DMS79 (cell line): ENCODE data around the gene TMEM82.

Source experiments
- DNase-seq: peaks from one replicate; lab custom pipeline; 2025; lab: John Stamatoyannopoulos, UW

TMEM82 gene

DNA sequence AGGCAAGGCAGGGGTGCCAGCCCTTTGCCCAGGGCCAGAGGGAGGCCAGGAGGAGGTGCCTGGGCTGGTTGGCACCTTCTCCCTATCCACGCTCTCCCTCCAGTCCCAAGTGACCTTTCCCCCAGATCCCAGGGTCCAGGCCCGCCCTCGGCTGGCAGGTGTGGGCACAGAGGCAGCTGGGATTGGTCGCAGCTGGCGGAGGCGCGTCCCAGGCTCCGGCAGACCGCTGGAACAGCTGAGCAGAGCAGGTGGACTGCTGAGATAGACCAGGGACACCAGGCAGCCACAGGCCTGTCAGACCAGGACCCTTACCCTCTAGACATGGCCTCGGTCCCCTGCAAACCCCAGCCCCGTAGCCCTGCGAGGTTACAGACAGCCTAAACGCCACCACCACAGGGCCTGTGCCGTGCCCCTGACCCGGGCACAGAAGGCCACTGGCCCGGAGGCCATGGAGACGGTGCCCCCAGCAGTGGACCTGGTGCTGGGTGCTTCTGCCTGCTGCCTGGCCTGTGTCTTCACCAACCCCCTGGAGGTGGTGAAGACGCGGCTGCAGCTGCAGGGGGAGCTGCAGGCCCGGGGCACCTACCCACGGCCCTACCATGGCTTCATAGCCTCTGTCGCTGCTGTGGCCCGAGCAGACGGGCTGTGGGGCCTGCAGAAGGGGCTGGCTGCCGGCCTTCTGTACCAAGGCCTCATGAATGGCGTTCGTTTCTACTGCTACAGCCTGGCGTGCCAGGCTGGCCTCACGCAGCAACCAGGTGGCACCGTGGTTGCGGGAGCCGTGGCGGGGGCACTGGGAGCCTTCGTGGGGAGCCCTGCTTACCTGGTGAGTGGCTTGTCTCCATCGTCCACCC, 6.0 kb upstream of the TMEM82 start, which contains the start of gene SLC25A34:
Gene SLC25A34, plus strand, starts transcription at position 221 of the 854 bp plus-strand sequence. Its CDS starts 228 bp downstream, at position 449.
- peak; percentile 78 for DNase-seq

DNA sequence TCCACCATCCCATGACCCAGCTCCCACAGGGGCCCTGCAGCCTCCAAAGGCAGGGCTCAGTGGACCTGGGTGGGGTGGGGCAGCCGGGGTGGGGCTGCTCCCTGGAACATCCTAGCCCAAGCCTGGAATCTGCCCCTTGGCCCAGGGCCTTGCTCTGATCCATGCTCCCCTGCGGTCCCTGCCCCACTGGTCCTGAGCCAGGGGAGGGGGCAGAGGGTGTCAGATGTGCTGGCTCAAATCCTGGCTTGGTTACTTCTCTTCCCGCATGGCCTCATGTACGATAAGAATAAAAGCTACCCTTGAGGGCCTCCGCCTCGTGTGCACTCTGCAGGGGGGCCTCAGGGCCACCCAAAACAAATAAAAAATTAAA, 5.4 kb upstream of the TMEM82 start:
- no peak for DNase-seq

DNA sequence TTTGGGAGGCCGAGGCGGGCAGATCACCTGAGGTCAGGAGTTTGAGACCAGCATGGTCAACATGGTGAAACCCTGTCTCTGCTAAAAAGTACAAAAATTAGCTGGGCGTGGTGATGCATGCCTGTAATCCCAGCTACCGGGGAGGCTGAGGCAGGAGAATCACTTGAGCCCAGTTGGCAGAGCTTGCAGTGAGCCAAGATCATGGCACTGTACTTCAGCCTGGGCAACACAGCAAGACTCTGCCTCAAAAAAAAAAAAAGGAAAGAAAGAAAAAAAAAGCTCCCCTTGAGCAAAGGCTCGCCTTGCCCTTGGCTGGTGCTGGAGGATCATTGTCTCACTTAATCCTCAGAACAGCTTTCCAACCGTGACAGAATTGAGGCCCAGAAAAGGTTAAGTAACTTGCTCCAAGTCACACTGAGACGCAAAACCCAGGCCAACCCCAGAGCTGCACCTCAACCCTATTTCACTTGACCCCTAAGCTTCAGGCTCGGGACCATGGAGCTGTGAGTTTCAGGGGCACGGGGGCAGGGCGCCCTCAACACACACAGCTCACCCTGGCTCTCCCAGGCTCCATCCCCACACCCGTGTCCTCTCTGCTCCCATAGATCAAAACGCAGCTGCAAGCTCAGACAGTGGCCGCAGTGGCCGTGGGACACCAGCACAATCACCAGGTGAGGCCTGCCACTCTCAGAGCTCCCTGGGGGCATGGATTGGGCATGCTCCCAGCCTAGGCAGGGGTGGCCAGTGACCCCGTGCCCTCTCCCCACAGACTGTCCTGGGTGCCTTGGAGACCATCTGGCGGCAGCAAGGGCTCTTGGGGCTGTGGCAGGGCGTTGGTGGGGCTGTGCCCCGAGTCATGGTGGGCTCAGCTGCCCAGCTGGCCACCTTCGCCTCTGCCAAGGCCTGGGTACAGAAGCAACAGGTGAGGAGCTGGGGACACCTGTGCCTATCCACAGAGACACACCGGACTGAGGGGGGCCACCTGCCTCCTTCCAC, 4.7 kb upstream of the TMEM82 start:
- DNase-seq, result no peak

DNA sequence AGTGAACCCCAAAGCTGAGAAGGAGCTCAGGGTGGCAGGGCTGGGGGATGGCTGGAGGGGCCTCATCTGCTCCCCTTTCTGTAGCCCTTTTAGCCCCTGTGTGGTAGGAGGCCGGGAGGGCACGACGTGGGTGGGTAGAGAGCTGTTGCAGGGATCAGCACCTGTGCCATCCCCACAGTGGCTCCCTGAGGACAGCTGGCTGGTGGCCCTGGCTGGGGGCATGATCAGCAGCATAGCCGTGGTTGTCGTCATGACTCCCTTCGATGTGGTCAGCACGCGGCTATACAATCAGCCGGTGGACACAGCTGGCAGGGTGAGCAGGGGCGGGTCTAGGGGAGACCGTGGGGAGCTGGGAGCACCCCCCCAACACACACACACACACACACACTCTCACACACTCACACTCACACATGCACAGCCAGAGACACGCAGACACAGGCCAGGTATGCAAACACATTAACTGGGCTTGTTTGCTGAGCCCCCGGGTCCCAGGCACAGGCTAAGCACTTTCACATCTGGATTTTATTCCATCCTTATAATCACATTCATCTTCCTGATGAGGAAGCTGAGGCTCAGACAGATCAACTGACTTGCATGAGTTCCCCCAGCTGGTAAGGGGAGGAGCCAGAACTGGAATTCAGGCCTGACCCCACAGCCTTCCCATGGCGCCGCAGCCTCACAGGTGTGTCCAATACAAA, 3.7 kb upstream of the TMEM82 start:
- DNase-seq, result no peak

DNA sequence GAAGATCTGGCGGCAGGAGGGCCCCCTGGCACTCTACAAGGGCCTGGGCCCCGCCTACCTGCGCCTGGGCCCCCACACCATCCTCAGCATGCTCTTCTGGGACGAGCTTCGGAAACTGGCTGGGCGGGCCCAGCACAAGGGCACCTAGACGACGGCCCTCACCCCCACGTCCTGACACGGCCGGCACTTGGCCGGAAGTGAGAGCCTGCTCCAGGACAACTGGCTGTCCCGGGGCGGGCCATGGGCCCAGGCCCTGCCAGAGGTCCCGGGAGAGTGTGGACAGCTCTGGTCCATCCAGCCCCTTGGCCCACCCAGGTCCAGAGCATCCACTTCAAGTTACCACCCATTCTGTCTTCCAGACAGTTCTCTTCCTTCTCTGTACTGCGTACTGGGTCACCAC, 3.0 kb upstream of the TMEM82 start:
- no peak for DNase-seq

DNA sequence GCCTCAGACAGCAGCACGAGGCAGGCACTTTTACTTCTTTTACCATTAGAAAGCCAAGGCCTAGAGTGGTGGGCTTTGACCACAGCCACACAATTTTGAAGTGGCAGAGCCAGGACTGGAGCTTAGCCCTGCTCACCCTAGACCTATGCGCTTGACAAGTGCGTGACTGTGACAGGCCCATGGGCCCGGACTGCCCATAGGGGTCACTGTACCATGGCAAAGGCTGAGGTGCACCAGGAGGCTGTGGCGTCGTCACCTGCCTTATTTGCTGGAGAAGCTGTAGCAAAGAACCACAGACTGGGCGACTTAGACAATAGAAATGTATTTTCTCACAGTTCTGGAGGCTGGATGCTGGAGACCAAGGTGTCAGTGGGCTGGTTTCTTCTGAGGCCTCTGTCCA, 2.6 kb upstream of the TMEM82 start:
- DNase-seq, result no peak

DNA sequence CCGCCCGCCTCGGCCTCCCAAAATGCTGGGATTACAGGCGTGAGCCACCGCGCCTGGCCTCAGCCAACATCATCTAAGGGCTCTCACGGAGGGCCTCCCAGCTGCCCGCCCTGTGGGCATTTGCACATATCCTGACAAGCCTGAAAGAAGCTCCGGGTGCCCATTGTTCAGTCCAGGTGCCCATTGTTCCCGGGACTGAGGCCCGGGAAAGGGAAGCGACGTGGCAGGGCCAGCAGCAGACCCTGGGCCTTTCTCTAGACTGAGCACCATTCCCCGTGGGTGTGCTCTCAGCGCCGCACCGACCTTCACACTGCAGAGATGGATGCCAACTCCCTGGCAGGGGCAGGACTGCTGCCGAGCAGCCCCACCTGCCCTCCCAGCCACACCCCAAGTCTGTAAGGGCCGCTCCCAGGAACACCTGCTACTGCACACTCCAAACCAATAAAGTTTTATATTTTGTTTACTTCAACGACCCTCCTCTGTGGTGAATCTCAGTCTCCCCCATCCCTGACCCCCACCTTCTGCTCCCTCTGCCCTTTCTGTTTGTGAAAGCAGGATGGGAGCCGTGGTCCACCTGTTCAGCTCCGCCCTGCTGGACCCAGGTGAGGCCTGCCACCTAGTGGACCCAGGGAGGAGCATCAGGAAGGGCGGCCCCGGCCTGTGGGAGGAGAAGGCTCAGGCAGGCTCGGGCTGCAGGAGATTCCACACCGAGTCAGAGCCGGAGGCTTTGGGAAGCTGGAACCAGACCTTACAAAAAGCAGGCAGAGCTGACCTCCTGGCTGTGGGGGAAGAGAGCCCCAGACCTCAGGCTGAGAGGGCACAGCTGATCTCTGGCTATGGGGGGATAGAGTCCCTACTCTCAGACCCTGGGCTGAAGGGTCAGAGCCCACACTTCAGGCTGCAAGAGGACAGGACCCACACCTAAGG, 1.1 kb upstream of the TMEM82 start:
- DNase-seq, result peak; percentile 87

DNA sequence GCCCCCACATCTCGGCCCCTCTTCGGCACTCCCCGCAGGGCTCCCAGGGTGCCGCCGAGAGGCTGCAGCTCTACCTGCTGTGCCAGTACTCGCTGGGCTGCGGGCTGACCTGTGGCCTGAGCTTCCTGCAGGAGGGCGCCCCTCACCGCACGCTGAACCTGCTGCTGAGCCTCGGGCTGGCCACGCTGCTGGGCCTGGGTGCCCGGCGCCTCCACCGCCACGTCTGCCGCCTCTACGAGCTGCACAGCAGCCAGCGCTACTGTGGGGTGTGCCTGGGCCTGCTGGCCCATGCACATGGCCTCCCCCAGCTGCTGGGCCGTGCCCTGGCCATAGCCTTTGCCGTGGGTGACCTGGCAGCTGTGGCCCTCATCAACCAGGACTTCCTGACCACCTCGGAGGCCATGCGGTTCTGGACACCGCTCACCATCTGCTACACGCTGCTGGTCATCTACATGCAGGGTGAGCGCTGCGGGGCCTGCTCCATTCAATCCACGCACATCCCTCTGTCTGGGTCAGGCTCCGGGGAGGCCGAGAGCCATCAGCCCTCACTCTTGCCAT, 1.9 kb downstream of the TMEM82 start:
- DNase-seq, result no peak

DNA sequence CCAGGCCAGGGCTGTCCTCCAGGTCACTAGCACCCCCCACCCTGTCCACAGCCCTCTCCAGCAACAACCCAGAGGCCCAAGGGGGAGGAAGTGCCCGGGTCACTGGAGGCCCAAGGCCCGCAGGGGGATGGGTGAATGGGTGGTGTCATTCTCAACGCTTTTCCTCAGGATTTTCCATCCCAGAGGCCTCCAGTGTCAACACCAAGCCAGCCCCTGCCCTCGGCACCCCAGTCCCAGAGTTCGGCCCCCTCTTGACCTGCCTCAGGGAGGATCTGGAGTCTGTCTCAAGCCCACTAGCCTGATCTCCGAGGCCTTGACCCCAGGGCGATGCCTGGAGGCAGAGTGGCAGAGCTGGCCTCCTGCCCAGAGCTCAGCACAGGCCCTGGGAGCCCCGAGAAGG, 5.1 kb downstream of the TMEM82 start:
- DNase-seq, result no peak

DNA sequence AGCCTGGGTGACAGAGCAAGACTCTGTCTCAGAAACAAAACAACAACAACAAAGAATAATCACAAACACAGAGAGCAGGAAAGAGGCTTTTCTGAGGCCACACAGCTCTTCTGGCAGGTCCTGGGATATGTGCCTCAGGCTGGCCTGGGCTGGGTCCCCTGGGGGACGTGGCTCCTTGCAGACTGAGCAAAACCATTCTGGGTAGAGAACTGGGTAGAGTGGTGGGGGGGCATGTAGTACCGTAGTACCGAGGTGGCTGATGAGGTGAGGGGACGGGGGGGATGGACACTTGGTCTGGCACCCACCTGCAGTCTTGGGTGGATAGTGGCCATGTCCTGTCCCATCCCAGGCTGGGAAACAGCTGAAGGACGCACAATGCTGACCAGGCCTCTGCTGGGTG, 6.0 kb downstream of the TMEM82 start:
- DNase-seq, result no peak

DNA sequence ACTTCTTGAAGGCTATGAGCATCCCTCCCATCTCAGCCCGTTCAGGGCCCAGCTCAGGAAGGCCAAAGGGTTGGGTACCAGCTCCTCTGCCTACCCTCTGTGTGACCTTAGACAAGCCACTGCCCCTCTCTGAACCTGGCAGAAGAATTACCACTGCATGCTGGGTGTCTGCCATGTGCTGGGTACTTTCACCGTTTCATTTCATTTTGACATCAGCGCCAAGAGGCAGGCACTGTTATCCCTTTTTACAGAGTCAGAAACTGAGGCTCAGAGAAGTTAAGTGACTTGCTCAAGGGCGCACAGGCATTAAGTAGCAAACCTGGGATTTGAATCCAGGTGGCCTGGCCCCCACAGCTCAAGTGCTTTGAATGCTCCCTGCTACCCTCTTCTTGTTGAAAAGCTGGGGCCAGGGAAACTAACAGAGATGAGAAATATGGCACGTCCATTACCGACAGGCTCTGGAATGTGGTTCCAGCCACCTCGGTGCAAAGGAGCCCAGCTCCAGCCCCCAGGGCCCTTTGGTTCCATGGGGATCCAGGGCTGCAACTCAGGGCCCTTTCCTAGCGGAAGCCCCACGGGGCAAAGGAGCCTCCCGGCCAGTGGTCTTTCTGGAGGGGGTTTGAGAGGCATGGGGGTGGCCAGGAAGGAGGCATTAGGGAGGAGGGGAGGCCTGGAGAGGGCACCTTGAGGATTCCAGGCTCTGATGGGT, 6.5 kb downstream of the TMEM82 start:
- DNase-seq, result no peak

DNA sequence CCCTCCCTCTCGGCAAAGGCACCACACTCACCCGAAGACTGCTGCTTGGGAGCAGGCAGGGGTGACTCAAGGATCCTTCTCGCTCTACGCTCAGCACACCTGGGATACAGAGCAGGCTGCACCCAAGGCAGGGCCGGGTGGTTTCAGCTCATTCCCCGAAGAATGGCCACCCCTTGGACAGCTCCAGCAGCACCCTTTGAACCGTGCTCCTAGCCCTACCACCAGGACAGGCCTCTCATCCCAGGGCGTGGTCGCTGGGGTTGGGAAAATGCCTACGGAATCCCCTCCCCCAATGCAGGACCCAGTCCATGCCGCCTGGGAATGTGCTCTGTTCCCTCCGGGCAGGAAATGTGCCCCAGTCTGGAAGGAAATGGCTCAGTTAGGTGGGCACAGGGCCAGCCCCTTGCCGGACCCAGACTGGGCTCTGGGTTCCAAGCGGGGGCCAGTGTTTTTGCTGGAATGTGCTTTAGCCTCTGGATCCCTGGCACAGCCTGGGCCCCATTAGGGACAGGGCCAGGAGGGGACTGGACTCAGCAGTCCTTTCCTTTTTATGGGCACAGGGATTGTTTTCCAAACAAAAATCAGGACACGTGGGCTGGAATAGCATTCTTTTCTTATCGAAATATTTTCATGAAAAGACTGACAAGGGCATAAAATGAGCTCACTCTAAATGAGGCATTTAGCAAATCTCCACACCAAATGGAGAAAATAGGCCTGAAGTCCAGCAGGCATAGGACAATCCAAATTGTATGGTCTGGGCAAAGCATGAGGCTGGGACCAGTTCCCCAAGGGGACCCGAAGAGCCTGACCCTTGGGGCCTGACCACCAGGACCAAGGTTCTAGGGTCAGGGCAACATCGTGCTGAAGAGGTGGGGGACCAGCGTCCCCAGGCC, 7.3 kb downstream of the TMEM82 start:
- DNase-seq, result no peak

DNA sequence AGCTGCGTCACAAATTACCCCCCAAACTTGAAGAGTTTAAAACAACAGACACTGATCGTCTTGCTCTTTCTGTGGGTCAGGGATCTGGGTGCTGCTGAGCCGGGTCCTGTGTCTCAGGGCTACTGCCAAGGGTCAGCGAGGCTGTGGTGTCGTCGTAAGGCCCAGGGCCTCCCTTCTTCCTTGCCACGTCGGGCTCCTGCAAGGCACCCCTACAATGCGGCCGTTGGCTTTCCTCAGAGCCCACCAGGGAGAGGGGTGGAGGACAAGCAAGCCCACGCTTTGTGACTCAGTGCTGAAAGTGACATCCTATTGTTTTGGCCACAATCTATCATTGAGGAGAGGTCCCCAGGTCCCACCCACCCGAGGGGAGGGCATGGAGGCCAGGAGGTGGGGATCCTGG, 8.6 kb downstream of the TMEM82 start:
- no peak for DNase-seq

DNA sequence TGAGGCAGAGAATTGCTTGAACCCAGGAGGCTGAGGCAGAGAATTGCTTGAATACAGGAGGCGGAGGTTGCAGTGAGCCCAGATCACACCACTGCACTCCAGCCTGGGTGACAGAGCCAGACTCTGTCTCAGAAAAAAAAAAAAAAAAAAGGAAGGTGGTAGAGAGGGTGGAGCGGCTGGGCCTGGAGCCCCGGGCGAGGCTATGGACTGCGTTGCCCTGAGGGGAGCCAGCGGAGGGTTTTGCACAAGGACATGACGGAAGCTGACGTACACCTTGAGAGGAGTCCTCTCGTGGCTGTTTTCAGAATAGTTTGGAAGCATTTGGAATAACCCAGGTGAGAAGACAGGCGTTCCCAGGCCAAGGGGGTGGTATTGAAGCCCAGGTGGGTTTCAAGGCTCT, 9.4 kb downstream of the TMEM82 start:
- DNase-seq, result no peak

DNA sequence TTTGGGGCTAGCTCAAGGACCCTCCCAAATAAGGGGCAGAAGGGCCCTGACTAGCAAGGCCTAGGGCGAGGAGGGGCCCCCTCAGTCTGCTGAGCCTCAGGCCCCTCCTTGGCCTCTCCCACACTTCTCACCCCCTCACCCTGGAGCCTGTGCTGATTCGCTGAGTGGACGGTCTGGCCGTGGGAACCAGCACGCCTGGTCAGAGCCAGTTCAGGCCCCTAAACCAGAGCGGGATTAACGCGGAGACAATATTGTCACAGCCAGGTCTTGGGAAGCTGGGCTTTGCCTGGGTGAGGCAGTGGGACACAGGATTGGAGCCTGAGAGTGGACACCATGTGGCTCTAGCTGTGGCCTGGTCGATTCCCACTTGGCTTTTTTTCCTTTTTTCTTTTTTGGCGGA, 11.5 kb downstream of the TMEM82 start:
- no peak for DNase-seq

DNA sequence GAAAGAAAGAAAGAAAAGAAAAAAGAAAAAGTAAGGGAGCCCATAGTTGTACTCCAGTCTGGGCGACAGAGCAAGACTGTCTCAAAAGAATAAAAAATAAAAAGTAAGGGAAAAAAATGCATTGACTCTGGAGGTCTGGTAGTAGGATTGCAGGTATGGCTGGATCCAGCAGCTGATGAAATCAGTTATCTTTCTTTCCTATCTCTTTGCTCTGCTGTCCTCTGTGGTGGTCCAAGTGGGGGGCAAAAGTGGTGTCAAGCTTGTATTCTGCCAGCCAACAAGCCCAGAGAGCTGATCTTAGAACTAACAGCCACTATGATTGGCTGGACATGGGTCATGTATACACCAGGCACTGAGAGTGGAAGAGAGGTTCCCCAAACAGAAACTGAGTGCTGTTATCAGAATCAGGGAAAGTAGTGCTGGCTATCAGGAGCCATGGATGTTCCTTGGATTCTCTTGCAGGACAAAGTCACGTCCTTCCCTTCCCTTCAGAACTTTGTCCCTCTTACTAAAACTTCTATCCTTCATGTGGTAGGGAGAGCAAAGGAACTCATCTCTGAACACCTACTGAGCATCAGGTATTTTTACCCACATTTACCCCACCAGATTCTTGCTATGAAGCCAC, 12.8 kb downstream of the TMEM82 start:
- no peak for DNase-seq

DNA sequence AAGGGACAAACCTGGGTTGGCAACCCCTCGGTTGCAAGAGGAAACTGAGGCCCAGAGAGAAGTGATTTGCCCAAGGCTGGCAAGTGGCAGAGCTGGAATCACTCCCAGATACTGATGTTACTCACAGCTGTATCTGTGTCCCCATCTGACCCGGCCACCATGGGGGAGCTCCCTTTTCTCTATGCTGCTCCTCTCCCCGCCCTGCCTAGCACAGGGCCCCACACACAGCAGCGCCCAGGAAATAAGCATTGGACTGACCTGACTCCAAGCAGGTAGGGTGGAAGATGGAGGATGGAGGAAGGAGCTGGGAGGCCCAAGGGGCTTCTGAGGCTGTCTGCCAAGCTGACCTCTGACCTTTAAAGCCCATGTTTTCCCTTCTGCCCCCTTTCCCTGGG, 13.3 kb downstream of the TMEM82 start:
- DNase-seq, result no peak

DNA sequence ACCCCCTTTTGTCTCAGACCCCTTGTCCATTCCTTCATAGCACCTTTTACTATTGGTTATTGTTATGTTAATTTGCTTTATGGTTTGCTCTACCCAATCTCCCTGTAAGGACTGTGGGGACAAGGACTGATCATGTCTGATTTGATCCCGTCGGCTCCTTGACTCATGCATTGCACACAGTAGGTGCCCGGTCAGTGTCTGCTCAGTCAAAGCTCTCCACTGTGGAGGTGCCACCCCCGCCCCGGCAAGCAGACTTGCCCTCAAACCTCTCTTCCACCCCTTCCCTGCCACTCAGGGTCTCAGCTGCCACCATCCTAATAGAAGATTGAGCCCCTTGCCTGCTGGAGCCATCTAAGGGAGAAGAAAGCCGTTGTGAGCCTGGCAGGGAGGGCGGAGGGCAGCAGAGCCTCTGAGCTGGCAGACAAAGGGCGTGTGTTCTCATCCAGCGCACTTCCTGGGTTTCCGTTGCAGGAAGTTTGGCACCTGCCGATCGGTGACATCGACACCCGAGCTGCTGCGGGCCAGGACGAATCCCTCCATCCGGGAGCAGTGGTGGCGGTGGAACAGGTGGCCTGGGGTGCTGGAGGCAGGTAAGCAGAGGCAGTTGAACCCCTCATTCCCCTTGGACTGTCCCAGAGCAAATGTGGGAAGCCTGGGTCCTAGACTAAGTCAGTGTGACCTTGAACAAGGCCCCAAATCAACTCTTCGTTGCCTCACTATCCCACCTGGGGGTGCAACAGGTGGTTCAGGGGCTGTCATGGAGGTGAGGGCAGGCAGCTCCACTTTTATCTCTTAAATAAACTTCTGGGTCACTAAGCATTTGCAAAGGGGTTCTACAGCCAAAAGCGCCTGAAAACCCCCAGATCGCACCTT, 14.1 kb downstream of the TMEM82 start:
- DNase-seq, result no peak
